Retina (tissue), 1 donor: ENCODE measurements around the gene KCTD17.

ENCODE experiments used
- DNase-seq: peaks from one replicate; pipeline ENCODE4 v3.0.0-alpha.2; 2016

Gene KCTD17

DNA sequence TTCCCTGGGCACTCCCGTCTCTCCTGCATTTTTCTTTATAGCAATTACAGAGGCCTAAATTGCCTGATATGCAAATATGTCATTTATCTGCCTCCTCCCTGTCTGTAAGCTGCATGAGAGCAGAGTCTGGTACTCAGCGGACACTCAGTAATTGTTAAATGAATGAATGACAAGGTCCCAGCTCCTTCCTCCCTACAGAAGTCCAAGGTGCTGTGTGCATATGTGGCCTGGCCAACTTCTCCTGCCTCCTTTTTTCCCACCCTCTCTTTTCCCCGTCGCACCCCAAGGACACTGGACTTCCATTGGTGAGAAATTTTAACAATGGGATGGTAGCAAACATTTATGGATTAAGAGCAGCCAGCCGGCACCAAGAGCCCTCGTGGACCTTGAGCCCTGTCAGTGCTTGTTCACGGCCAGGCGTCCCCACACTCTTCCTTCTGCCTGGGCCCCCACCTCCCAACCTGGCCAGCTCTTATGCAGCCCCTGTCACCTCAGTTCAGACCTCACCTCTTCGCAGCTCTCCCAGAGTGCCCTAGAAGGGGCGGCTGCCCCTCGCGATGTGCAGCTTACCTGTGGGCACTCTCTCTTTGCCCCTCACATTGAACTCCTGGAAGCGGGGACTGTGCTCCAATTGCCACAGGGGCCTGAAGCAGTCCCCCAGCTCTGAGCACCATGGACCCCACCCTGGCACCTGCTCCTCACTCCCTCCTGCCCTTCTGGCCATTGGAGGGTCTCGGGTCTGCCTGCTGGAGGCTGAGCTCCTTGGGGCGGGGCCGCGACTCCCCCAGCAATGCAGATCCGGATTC is 56.5 kb downstream of the KCTD17 start:
- no peak for DNase-seq

DNA sequence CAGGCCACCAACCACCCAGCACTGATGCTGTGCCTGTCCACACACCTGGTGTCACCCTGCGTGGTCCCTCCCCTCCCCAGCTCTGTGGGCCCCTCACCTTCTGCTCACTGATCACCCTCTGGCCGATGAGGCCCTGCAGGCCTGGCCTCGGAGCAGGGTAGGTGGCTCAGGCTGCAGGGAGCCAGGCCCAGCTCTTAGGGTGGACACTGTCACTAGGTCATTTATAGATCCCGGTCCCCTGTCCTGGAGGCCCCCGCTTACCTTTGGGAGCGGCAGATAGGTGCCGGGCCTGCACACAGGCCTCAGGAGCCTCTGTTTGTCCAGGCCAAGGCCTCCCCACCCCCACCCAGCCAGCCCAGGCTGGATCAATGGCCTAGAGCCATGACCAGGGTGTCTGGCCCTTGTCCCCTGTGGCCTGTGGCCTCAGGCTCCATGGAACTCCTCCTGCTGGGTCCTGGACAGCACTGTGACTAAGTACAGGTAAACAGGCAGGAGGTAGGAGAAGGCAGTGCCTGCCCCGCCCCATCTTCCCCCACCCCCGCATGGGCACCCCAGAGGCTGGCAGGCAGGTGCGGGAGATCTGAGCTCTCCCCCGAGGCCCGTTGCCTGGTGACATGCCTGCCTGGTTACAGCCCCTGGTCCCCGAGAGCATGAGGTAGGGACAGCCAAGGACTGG is 57.8 kb downstream of the KCTD17 start, which contains the start of gene TMPRSS6:
Gene TMPRSS6, minus strand, starts transcription at position 472 of the 676 bp plus-strand sequence. CDS start 6,296 bp downstream, outside the sequence.
- no peak for DNase-seq

DNA sequence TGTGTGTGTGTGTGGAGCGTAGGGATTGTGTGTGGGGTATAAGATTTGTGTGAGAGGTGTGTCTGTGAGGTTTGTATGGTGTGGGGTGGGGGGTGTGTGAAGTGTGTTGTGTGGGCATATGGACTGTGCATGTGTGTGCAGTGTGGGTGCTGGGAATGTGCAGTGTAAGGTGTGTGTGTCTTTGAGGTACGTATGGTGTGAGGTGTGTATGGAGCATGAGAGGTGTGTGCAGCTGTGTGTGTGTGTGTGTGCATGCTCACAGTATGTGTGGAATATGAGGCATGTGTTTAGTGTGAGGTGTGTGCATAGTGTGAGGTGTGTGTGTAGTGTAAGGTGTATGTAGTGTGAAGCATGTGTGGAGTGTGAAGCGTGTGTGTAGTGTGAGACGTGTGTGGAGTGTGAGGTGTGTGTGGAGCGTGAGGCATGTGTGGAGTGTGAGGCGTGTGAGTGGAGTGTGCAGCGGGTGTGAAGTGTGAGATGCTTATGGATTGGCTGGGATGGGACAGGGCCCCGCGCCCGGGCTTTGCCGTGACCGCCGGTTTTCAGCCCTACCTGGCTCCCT is 59.7 kb downstream of the KCTD17 start:
- DNase-seq: no peak

DNA sequence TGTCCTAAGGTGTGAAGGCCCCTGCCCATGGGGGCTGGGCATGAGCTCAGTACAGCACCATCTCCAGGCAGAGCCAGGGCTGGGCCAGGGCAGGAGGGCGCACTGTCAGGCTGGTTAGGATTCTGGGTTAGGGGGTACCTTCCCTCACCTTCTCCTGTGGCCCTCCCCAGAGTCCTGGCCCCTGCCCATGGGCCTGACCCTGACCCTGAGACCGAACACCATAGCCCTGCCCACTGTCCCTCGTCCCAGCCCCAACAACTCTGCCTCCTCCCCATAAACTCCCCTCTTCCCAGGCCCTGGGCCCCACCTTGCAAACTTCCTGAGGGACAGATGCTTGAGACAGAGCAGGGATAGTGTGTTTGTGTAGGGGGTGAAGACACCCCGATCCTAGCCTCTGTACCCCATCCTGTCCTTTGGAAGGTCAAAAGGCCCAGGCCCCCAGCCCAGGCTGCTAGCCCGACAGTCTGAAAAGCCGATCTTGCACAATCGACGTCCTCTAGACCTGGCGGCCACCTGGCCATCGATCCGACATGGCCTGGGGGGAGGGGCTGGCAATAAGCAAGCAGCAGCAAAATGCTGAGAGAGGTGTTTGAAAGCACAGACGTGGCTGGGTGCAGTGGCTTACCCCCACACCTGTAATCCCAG is 60.7 kb downstream of the KCTD17 start:
- no peak for DNase-seq
